Measurements from ENCODE around the gene UQCC5. TPM values are rescaled to one million over a fixed set of nuclear protein-coding genes. Genes with fewer than 3 reads are reported as not detected.

Gene UQCC5
- polyA plus RNA-seq, 2 of the 4 experiments (the other 2 are of a cell fraction): 11.7 to 63.3 TPM

GRCh38 chr3:52487788-52488691 lies 48.4 kb upstream of the UQCC5 start:
- 96% methylated on average over 46 of the region's 59 CpGs for WGBS (ENCODE audit: missing lambda C conversion rate)
- ATAC-seq (no peak), FAIRE-seq (no peak), DNase-seq (ENCODE audit: low read depth in 1 of 2, low spot score in 1 of 2) (no peak)
- H3K4me1 ChIP-seq: no peaks in the 10 kb centered on the region
- POLR2A ChIA-PET: no interaction called here
- TF ChIP-seq MAFK (IDR thresholded peaks at IDR 0.05; ENCODE audit: partially characterized antibody): no peak
- TF ChIP-seq RAD21 (conservative IDR thresholded peaks at IDR 0.05 in 1 of 2, IDR thresholded peaks at IDR 0.05 in 1 of 2): no peak
- no peak for TF ChIP-seq MAZ (IDR thresholded peaks at IDR 0.05; ENCODE audit: borderline replicate concordance, low read depth, low read length)
- TF ChIP-seq CEBPB (IDR thresholded peaks at IDR 0.05): no peak
- no peak for TF ChIP-seq ZNF302 (CRISPR knock-in tag; IDR thresholded peaks at IDR 0.05)
- no peak for TF ChIP-seq ELK1 (IDR thresholded peaks at IDR 0.05; ENCODE audit: low read depth, low read length)
- TF ChIP-seq POLR2AphosphoS2 (conservative IDR thresholded peaks at IDR 0.05; ENCODE audit: low read length): no peak
- no peak for TF ChIP-seq HMGXB4 (CRISPR knock-in tag; IDR thresholded peaks at IDR 0.05; ENCODE audit: borderline replicate concordance)
- TF ChIP-seq FOSB (CRISPR knock-in tag; IDR thresholded peaks at IDR 0.05): no peak
- no peak for TF ChIP-seq ZC3H11A (IDR thresholded peaks at IDR 0.05)
- TF ChIP-seq HEYL (CRISPR knock-in tag; IDR thresholded peaks at IDR 0.05): no peak
- TF ChIP-seq SMC3 (IDR thresholded peaks at IDR 0.05): no peak
- TF ChIP-seq GATA3 (IDR thresholded peaks at IDR 0.05; ENCODE audit: borderline replicate concordance): no peak
- TF ChIP-seq CHD2 (IDR thresholded peaks at IDR 0.05; ENCODE audit: low read length, partially characterized antibody): no peak
- TF ChIP-seq NPAS2 (CRISPR knock-in tag; IDR thresholded peaks at IDR 0.05; ENCODE audit: borderline replicate concordance): no peak
- no peak for TF ChIP-seq CBX2 (IDR thresholded peaks at IDR 0.05; ENCODE audit: borderline replicate concordance, low read depth)
- no peak for TF ChIP-seq JUNB (IDR thresholded peaks at IDR 0.05)
- TF ChIP-seq, protein P1, sequence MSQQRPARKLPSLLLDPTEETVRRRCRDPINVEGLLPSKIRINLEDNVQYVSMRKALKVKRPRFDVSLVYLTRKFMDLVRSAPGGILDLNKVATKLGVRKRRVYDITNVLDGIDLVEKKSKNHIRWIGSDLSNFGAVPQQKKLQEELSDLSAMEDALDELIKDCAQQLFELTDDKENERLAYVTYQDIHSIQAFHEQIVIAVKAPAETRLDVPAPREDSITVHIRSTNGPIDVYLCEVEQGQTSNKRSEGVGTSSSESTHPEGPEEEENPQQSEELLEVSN (IDR thresholded peaks at IDR 0.05; ENCODE audit: borderline replicate concordance, low read depth): no peak
- no peak for TF ChIP-seq MYC (IDR thresholded peaks at IDR 0.05; ENCODE audit: borderline replicate concordance, low read length)
- no peak overlapping the region for H3K4me3 ChIP-seq
- no peak overlapping the region for H3K4me2 ChIP-seq
- no peaks in the 10 kb centered on the region for H3K9me3 ChIP-seq
- H3K27ac ChIP-seq: no peak overlapping the region
- CTCF ChIA-PET: interaction anchor here (0.9 to 2.1 kb wide), 2 partner anchors 16 kb away, joined by 4 to 15 read pairs; no protein-coding TSS in a partner anchor

GRCh38 chr3:52488746-52489145 lies 47.7 kb upstream of the UQCC5 start:
- no peak overlapping the region for H3K4me3 ChIP-seq
- no peak for TF ChIP-seq BHLHE40 (IDR thresholded peaks at IDR 0.05; ENCODE audit: low read depth, low read length)
- no peak for TF ChIP-seq HOXB5 (CRISPR knock-in tag; IDR thresholded peaks at IDR 0.05)
- no peak for TF ChIP-seq SMC3 (IDR thresholded peaks at IDR 0.05)
- TF ChIP-seq CTCF (IDR thresholded peaks at IDR 0.05): no peak
- TF ChIP-seq NFE2L2 (conservative IDR thresholded peaks at IDR 0.05; ENCODE audit: low read length): no peak
- no peak for TF ChIP-seq REST (IDR thresholded peaks at IDR 0.05)
- TF ChIP-seq POLR2AphosphoS2 (conservative IDR thresholded peaks at IDR 0.05; ENCODE audit: low read length): no peak
- no peak for TF ChIP-seq POLR2A (IDR thresholded peaks at IDR 0.05; ENCODE audit: low read length)
- TF ChIP-seq ZNF302 (CRISPR knock-in tag; IDR thresholded peaks at IDR 0.05): no peak
- no peak for TF ChIP-seq CBX2 (IDR thresholded peaks at IDR 0.05; ENCODE audit: borderline replicate concordance, low read depth)
- no peak for TF ChIP-seq HOXA7 (CRISPR knock-in tag; IDR thresholded peaks at IDR 0.05)
- FAIRE-seq (no peak), ATAC-seq (no peak), DNase-seq (ENCODE audit: low read depth in 1 of 2, low spot score in 1 of 2) (no peak)
- H3K4me2 ChIP-seq: no peak overlapping the region
- ChIA-PET POLR2A (no interaction called here), CTCF (interaction anchor here (0.9 to 2.1 kb wide), 2 partner anchors 16 kb away, joined by 4 to 15 read pairs; no protein-coding TSS in a partner anchor)
- WGBS (ENCODE audit: missing lambda C conversion rate): 100% methylated on average over 1 of the region's 3 CpGs
- H3K9me3 ChIP-seq: no peaks in the 10 kb centered on the region
- H3K4me1 ChIP-seq: no peaks in the 10 kb centered on the region
- no peak overlapping the region for H3K27ac ChIP-seq
